GM21737 (cell line): ENCODE data around the gene CSNK1D.

Source experiments
- ATAC-seq: cut with Tn5 transposase; IDR thresholded peaks from one replicate; pipeline ENCODE4 v1.9.1; 2021; ENCODE audit warnings: mild to moderate bottlenecking, moderate library complexity; ENCODE audit not compliant: unreplicated experiment

The CSNK1D gene

DNA sequence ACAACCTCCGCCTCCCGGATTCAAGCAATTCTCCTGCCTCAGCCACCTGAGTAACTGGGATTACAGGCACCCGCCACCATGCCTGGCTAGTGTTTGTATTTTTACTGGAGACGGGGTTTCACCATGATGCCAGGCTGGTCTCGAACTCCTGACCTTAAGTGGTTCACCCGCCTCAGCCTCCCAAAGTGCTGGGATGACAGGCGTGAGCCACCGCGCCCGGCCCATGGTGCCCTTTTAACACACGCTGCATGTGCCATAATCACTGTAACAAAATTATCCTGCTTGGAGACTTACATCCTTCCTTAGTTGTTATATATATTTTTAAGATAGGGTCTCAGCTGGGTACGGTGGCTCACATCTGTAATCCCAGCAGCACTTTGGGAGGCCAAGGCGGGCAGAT lies 38.5 kb upstream of the CSNK1D start:
- no peak for ATAC-seq

GRCh38 chr17:82310877-82311276 lies 37.4 kb upstream of the CSNK1D start:
- no peak for ATAC-seq

DNA sequence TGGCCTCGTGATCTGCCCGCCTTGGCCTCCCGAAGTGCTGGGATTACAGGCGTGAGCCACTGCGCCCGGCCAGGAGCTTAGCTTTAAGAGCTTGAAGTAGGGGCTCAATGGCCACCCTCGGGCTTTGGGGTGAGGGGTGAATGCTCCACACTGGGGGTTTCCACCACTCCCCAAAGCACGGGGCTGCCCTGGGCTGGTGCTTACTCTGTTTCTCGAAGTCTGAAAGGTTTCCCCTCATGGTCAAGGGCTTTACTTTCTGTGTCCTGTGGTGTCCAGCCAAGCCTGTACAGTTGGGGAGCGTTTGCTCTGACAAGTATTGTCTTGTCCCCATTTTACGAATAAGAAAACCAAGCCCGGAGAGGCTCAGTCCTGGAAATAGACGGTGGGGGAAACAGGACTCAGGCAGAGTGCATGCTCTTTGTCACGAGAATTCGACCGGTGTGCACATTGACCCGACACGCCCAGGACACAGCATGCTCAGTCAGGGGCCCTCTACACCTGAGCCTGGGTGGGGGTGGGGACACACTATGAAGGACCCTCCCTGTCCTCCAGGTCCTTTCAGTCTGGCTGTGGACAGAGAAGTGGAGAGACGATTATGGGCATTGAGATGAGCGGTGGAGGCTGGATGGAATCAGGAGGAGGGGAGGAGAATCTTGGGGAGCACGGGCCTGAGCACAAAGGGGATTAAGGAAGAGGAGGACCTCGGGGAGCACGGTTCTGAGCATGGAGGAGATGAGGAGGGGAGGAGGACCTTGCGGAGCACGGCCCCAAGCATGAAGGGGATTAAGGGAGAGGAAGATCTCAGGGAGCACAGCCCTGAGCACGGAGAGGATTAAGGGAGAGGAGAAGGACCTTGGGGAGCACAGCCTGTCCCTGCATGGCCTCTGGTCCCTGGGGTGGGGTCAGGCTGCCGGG lies 36.4 kb upstream of the CSNK1D start:
- no peak for ATAC-seq

DNA sequence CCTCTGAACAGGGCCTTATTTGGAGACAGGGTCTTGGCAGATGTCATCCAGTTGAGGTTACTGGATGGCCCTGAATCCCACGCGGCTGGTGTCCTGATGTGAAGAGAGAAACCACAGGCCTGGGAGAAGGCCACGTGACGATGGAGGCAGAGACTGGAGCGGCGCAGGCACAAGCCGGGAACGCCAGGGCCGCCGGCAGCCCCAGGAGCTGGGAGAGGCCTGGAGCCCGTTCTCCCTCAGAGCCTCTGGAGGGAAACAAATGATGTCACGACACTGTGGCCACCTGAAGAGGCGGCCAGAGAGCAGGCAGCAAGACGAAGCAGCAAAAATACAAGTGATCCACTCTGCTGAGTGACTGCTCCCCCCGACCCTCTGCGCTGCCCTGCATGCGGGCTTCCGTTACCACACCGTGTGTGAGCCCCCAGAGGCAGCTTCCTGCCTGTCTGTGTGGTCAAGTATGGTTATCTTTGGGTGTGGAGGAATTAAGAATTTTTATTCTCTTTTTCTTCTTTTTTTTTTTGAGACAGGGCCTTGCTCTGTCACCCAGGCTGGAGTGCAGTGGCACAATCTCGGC lies 32.3 kb upstream of the CSNK1D start:
- ATAC-seq: no peak

GRCh38 chr17:82304826-82305726 lies 31.6 kb upstream of the CSNK1D start:
- no peak for ATAC-seq

GRCh38 chr17:82303944-82304808 lies 30.7 kb upstream of the CSNK1D start:
- ATAC-seq: no peak

DNA sequence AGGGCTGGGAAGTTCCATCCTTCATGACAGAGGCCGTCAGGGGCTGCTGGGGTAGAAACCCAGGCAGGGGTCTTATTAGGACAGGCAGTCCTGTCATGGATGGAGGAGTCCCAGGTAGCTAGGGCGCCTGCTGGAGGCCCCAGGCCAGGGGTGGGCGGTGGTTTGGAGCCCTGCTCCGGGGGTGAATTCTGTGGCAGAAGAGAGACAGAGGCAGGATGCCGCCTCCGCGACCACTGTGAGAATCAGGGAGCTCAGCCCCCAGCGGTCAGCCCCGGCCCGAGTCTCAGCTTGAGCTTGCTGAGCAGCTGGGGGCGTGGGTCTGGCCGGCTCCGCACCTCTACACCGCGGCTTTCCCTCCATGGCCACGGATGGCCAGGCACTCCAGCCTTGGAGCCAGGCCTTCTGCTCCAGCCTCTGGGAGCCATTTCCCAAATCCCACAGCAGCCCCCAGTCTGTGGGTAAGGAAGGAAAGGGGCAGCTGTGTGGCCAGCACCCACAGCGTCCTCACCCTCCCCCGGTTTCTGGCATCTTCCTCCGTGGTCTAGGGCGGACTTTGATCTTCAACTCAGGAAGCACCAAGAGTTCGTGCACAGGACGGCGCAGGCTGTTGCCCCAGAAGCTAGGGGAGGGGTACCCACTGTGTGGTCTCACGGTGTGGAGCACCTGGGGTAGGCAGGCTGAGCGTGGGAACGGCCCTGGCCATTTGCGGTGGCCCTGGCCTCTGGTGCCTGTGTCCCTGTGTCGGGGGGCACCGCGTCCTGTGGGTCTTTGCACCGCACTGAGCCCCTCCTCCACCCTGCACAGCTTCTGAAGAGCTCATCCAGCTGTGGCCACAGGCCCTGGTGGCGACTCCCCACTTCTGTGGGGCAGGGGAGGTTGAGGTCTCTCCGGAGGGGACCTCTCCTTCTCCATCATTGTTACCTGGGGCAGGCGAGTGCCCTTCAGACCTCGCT lies 29.8 kb upstream of the CSNK1D start:
- no peak for ATAC-seq

DNA sequence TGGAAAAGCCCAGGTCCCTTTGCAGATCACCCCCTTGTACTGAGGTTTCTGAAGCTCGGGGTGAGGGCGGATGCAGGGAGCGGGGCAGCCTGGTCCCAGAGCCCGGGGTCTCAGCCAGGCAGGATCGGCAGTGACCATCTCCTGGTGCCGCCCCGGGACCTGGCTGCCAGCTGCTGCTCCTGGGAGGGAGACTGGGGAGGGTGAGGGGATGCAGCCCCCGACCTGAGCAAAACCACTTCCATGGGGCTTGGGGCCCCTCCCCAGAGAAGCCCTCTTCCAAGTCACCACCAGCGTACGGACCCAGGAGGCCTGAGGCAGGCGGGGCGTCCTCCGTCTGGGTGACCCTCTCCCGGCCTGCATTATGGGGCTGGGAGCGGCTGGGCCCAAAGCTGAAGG lies 29.1 kb upstream of the CSNK1D start:
- ATAC-seq: no peak

GRCh38 chr17:82301916-82302567 lies 28.5 kb upstream of the CSNK1D start:
- no peak for ATAC-seq

DNA sequence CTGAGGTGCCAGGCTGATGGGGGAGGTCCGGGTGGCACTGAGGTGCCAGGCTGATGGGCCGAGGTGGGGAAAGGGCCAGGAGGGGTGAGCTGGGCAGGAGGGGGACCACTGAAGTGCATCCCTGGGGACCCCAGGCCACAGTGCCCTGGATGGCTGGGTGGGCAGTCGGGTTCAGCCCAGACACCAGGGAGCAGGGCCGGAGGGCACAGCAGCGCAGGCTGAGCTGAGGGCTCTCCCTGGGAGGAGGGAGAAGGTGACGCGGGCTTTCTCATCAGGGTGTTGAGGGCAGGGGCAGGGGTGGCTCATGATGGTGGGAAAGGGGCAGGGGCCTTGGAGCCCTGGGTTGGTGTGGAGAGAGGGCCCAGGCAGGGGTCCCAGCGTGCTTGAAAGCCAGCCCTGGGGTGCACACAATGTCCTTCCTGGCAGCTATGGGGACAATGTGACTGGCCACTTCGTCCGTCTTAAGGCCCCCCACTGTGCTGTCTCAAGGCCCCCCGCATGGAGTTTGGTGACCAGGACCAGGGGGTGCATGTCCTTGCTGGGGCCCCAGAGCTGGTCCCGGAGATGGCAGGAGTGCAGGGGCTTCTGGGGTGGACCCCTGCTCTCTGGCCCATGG lies 27.9 kb upstream of the CSNK1D start:
- no peak for ATAC-seq

DNA sequence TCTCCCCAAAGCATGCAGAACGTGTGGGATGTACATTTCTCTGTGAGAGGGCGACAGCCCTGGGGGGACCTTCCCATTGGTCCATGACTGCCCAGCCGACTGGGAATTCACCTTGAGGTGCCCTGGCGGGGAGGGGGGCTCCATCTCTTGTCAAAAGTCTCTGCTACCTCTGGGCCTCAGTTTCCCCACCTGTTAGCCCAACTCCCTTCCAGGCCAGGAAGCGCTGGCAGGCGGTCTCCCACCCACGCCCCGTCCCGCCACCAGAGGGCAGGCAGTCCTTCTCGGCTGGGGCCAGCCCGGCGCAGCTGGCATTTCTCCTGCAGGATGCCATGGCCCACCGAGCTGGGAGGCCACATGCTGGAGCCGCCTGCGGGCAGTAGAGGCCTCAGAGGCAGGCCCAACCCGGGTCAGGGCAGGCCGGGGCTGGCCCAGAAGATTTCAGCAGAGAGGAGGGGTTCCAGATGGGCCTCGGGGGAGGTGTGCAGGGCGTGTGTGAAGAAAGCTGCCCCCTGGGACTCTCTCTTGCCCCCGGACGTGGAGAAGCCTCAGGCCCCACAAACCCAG lies 27.3 kb upstream of the CSNK1D start:
- ATAC-seq: no peak

GRCh38 chr17:82300228-82300627 lies 26.7 kb upstream of the CSNK1D start:
- ATAC-seq: no peak

- no peak for ATAC-seq
These were observed 26.0 kb upstream of the CSNK1D start for GRCh38 chr17:82299452-82299851.

DNA sequence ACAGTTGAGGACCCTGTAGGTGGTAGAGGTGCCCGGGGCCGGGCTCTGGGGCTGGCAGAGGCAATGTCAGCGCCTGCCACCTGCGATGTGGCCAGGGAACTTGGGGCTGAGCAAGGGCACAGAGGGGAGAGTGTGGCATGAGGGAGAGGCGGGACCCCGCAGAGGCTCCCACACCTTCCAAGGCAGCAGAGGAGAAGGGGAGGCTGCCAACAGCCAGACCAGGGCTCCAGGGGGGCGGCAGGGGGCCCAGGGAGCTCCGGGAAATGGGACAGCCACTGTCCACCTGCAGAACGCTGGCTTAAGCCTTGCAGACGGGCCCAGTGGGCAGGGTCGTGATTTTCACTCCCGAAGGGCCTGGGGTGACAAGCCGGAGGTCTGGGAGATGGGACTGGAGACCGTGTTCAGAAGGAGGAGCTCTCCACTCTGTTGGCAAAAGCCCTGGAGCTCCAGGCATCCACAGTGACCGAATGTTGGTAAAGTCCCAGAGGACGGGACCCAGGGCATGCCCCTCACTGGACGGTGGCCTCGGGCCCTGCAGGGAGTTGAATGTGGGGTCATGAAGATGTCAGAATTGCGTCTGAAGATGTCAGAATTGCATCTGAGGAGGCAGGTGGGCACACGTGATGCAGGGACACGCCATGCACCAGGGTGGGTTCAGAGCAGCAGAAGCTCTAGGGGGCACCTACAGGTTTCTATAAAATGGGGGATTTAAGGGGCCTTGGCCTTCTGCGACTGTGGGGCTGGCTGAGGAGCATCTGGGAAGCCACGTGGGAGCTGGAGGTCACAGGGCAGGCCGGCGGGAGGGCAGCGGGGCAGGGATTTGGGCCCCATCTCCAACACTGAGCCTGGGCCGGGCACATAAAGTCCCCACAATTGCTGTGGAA lies 25.3 kb upstream of the CSNK1D start:
- no peak for ATAC-seq

DNA sequence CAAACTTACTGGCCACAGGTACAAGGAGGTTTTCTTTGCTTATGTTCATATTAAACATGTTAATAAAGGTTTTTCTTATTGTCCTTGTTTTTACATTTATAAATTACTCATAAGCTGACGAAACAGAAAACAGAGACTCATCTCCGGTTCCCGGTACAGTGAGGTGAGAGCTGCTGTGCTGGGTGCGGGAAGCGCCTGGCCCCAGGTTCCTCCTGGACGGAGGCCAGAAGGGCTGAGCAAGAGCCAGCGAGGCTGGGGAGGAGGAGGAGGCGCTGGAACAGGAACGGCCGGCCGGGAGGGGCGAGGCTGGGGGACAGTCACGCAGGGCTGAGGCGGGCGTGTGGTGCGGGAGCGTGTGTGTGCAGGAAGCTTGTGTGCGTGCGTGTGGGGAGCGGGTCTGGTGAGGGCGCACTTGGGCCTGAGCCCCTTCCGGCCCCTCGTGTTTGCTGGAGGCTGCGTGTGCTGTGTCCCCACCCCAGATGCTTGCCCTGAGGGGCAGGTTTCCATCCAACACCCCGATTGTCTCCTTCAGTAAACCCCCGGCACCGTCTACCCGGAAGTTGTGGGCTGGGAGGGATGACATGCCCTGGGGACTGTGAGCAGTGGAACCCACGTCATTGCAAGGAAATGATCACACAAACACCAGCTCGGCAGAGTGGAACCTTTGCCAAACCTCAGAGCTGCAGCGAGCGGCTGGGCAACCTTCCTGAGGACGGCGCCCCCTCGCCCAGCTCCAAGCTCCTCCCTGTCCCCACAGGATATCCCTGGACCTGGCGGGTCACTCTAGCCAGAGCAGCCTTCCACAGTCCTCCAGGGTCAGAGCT lies 24.4 kb upstream of the CSNK1D start:
- peak; percentile 46 for ATAC-seq

DNA sequence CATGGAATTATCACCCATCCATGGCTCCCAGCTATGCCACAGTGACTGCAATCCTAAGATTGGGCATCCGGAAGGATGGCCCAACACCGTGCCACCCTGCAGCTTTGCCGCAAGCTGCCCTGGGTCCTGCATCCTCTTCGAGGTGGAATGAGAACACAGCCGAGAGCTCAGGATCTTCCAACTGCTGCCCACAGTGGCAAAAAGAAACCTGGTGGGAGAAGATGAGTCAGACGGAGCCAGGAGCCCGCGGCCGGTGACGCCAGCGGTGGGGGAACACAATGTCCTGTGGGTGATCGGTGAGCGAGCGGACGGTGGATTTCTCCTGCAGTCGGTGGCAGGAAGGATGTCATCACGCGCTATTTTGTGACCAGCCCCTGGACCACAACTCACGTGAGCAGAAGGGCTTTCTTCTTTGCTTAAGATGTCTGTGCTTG lies 23.8 kb upstream of the CSNK1D start:
- ATAC-seq: peak; percentile 27
